ENCODE measurements around the gene LMX1A.

The LMX1A gene

GRCh38 chr1:165316153-165316772 is 40.3 kb downstream of the LMX1A start:
- no peak for FAIRE-seq

GRCh38 chr1:165315481-165315880 is 41.0 kb downstream of the LMX1A start:
- FAIRE-seq: no peak

GRCh38 chr1:165313903-165314302 is 42.6 kb downstream of the LMX1A start:
- FAIRE-seq: no peak

- no peak for FAIRE-seq
These were observed 43.9 kb downstream of the LMX1A start for GRCh38 chr1:165312591-165312990.

- no peak for FAIRE-seq
These were observed 49.7 kb downstream of the LMX1A start for GRCh38 chr1:165306543-165307434.

GRCh38 chr1:165303386-165303785 is 53.1 kb downstream of the LMX1A start:
- no peak for FAIRE-seq

- no peak for FAIRE-seq
These were observed 56.1 kb downstream of the LMX1A start for GRCh38 chr1:165300400-165300903.

- FAIRE-seq: no peak
These were observed 58.2 kb downstream of the LMX1A start for GRCh38 chr1:165298203-165298820.

- no peak for FAIRE-seq
These were observed 60.3 kb downstream of the LMX1A start for GRCh38 chr1:165296205-165296604.

GRCh38 chr1:165290148-165290547 is 66.4 kb downstream of the LMX1A start:
- no peak for FAIRE-seq

GRCh38 chr1:165289556-165289955 is 67.0 kb downstream of the LMX1A start:
- FAIRE-seq: no peak

GRCh38 chr1:165288350-165289120 is 68.0 kb downstream of the LMX1A start:
- no peak for FAIRE-seq

GRCh38 chr1:165287781-165288180 is 68.7 kb downstream of the LMX1A start:
- FAIRE-seq: no peak

GRCh38 chr1:165287329-165287728 is 69.2 kb downstream of the LMX1A start:
- no peak for FAIRE-seq

- no peak for FAIRE-seq
These were observed 72.1 kb downstream of the LMX1A start for GRCh38 chr1:165284454-165284853.

- no peak for FAIRE-seq
These were observed 75.2 kb downstream of the LMX1A start for GRCh38 chr1:165281207-165281901.

- no peak for FAIRE-seq
These were observed 76.6 kb downstream of the LMX1A start for GRCh38 chr1:165279882-165280281.

GRCh38 chr1:165276314-165276713 is 80.2 kb downstream of the LMX1A start:
- no peak for FAIRE-seq

- no peak for FAIRE-seq
These were observed 91.2 kb downstream of the LMX1A start for GRCh38 chr1:165265196-165265838.

- no peak for FAIRE-seq
These were observed 96.6 kb downstream of the LMX1A start for GRCh38 chr1:165259706-165260428.

- FAIRE-seq: no peak
These were observed 97.3 kb downstream of the LMX1A start for GRCh38 chr1:165259236-165259635.

Data from A204.1 (cell line).